DOHH2 (cell line): ENCODE measurements around the gene AFAP1L1.

ENCODE experiments used
- CTCF ChIP-seq: fragments of 200-600 bp; sonication (generic); IDR thresholded peaks from one replicate; pipeline ENCODE4 v1.5.1; 2014; ENCODE audit warnings: antibody characterized with exemption, mild to moderate bottlenecking, low read depth, low read length; ENCODE audit not compliant: poor library complexity, severe bottlenecking
- EZH2phosphoT487 ChIP-seq: fragments of 200-600 bp; sonication (generic); IDR thresholded peaks from 2 replicates; pipeline ENCODE4 v1.6.1; 2017; ENCODE audit warnings: borderline replicate concordance, mild to moderate bottlenecking, antibody characterized with exemption, low read length, moderate library complexity, mixed read lengths

GRCh38 chr5:149297340-149298025 is 25.8 kb downstream of the AFAP1L1 start:
- TF ChIP-seq CTCF (no peak), EZH2phosphoT487 (no peak)
